Measurements from ENCODE around the gene KRT73.

The KRT73 gene

DNA sequence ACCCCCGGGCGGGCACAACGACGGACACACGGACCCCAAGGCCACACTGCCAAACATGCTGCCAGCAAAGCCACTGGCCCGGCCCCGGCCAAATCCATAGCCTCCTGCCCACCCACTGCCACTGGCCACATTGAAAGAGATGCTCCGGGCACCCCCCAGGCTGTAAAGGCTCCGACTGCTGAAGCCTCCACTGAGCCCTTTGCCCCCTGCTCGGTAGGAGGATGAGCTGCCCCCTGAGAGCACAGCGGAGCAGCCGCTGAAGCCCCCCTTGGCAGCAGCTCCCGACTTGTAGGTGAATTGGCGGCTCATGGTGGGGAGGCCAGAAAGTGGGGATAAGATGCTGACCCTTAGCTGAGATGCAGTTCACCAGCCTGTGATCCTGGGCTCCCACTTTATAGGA is at the start of gene KRT73:
TSS of gene KRT73 (minus strand) at position 344 of the 400 bp plus-strand sequence. CDS start at position 309, 35 bp downstream.
- no peak for DNase-seq (ENCODE audit: low spot score)

DNA sequence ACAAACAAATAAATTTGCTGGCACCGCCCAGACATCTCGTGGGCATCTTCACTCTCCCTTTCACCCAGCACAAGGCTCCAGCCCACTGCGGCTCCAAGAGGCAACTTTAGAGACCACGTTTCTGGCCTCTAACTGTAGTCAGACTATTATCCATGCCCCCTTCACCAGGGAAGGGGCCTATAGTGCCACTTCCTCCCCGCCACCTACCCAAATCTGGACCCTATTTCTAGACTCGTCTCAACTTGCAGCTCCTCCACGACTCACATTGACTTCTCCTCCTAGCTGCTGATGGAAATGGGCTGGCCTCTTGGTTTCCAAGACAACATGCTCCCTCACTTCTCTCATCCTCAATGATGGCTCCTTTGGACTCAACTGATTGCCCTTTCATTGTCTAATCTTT is 49.6 kb upstream of the KRT73 start:
- no peak for DNase-seq (ENCODE audit: low spot score)

DNA sequence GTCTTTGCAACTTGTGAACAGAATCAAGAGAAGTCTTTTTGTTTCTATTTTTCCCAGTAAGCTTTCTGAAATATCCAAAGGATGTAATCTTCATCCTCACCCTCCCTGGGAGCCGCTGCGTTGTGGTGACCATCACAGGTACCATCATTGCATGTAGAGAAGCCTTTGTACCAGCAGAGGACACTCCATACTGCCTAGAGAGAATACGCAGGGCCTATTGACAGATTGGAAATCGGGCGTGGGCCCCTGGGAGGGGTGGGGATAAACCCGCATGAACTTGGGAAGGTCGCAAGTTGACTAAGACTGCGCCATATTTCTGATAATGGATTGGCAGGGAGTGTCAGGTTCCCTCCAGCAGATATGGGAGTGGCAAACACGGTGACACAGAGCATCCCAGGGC is 49.1 kb upstream of the KRT73 start:
- DNase-seq (ENCODE audit: low spot score): no peak

DNA sequence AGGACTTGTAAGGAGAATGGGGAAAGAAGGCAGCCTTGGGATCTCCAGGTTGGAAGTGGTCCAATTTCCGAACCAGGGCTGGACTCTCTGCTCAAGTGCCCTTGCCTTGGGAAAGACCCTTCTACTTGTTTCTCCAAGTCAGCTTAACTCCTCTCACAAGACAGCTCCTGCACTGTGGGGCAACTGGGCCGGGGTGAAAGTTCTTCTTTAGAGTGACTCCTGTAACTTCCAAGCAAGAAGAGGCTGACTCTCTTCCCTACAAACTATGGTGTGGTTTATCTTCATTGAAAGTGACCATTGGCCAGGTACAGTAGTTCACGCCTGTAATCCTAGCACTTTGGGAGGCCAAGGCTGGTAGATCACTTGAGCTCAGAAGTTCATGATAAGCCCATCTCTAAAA is 48.1 kb upstream of the KRT73 start:
- DNase-seq (ENCODE audit: low spot score): no peak

DNA sequence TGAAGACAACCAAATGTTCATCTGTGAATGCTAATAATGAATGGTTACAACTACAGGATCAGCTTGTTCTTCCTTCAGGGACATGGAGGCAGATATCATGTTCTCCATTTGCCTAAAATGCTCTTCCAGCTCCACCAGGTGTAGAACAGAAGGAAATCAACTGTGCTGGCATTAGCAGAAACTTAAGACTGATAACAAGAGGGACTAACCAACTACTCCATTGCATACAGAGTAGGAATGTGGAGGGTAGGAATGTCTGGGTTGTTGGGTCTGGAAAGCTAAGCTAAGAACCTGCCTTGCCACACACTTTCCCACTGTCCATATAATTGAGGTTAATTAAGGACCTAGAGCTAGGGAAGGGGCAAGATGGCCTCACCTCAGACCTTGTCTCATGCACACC is 45.1 kb upstream of the KRT73 start:
- no peak for DNase-seq (ENCODE audit: low spot score)

DNA sequence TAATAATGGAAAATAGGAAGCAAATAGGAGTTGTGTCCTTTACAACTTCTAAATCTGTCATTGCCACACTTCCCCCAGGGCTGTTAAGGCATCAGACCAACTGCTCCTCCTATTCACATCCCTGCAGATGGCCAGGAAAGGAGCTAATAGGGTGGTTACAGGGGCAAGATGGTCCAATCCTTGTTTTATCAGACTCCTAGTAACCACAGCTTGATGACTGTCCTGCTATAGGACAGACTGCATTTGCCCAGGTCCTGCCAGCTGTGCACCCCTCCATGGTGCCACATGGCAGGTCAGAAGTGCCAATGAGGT is 44.5 kb upstream of the KRT73 start:
- no peak for DNase-seq (ENCODE audit: low spot score)

DNA sequence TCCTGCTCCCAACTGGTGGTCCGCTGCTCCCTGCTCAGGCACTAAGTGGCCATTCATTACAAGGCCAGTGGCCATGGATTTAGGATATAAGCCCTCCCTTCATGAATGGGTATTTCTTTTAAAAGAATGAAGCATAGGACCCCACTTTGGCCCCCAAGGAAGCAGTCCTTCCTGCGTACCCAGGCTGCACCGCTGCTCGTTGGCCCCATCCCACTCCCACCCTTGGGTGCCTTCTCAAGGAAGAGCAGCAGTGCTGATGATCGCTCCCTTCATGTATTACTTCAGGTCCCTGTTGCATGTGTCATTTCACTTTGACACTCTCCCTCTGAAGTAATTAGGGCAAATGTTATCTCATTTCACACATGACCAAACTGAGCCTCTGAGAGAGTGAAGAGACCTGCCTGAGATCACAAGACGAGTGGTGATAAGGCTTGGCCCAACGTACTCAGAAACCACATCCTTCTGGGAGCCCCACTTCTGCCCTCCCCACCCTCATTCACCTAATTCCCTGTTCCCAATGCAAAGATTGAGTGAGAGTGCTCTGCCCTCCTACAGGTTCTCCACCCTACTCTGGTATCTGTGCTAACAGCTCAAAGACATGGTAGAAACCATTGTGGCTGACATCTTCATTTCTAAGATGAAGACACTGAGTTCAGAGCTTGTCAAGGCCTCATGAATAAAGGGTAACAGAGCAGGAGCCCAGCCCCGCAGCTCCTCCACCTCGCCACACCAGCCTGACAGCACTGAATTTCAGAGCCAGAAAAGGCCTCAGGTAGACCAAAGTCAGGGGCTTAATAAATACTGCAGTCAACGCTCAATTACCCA is 43.9 kb upstream of the KRT73 start:
- DNase-seq (ENCODE audit: low spot score): no peak

DNA sequence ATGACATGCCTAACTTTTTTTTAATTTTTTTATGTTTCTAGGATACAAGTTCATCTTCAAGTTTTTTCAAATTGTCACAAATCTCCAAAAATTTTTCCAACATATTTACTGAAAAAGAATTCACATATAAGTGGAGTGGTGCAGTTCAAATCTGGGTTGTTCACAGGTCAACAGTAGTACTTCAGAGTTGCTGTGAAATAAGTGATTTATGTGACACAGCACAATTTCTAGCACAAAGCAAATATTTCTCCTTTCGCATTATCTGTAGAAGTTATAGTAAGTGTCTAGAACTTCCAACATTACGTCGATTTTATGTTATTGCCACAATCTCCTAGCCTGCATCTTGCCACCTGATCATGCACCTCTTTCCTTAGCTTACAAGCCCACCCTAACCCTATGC is 43.3 kb upstream of the KRT73 start:
- DNase-seq (ENCODE audit: low spot score): no peak

DNA sequence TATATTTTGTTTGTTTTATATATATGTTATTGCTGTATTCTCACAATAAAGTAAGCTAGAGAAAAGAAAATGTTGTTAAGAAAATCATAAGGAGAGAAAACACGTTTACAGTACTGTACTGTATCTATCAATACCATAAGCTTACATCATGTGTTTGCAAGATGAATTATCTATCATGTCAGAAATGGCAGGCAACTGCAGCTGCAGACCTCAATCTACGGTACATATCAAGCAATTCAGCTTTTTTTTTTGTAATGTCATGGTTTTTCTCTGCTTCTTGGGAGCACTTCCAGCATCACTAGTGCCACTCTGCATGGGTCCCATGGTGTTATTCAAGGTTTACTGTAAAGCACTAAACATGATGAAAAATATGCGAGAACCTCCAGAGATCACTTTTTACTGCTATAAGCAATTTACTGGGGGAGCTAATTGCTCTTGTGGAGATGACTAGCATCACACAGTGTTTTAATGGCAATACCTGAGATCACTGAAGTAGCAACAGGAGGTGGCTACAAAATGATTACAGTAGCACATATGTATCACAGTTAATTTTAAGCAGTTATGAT is 42.7 kb upstream of the KRT73 start:
- DNase-seq (ENCODE audit: low spot score): no peak

DNA sequence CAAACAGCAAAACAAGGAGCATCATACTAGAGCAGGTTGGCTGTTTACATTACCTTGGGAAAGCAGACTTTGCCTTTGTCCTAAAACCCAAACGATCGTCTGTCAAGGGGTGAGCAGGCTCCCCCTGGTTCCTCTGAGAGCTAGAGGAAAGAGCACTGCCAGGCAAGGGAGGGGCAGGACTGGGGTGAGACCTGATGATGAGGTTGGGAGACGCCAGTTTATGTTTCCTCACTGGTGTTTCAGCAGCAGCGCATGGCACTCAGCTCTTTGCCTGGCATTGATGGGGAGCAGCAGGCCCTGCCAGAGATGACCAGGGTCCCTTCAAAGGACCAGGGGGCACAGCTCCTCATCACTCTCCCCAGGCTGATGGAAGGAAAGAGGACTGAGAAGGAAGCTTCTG is 41.6 kb upstream of the KRT73 start:
- no peak for DNase-seq (ENCODE audit: low spot score)

DNA sequence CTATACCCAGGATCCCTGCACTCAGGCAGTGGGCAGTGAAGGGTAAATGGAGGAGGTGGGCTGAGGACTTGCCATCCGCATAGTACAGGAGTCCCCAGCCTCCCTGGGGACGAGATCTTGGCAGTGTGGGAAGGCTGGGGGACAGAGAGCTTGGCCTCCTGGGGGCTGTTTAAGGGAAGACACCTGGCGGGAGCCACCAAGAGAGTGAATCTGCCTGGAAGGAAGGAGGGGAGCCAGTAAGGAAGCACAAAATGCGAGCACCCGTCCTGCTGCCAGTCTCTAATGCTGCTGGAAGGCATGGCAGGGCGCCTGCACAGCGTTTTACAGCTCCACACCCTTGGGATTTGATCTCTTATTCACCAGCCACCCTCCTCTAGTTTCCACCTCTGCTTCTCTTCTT is 41.0 kb upstream of the KRT73 start:
- DNase-seq (ENCODE audit: low spot score): no peak

DNA sequence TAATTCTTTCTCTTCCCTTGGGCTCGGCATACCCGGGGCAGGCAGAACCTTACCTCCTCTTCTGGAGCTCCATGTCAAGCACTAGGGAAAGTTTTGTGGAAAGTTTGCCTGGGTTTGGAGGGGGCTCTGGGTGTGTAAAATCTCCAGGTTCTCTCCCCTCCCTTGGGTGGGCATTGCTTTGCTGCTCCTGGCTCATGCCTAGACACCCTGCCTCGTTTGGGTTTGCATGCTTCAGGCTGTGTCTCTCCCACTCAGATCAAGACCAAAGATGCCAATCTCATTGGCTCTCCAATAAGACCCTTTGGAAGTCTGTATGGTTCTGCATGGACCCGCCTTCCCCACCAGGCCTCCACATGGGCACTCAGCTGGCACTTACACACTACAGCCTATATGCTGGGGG is 39.8 kb upstream of the KRT73 start:
- no peak for DNase-seq (ENCODE audit: low spot score)

DNA sequence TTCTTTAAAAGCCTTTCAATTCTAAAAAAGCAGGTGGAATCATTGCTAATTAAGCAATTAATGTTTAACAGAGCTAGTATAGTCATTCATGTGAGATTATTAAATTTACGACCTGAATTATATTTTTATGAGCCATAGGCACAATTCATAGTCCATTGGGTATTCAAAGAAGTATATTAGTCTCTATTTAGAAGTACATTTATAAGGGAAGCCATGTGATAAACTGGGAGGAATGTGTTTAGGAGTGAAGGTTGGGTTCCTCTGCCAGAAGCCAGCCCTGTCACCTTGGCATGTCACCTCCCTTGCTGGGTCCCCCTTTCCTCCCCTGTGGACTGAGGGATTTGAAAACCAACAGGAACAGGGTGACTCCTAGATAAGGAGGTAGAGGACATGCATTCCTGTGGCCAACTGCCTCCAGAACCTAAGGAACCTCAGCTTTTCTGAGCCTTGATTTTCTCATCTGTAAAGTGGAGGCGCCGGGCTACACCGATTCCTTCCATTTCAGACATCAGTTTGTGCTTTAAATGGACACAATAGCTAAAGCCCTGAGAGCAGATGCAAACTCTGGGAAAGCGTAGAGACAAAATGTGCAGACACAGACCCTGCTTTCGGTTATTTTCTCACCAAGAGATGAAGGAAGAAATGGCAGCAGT is 39.0 kb upstream of the KRT73 start:
- no peak for DNase-seq (ENCODE audit: low spot score)

DNA sequence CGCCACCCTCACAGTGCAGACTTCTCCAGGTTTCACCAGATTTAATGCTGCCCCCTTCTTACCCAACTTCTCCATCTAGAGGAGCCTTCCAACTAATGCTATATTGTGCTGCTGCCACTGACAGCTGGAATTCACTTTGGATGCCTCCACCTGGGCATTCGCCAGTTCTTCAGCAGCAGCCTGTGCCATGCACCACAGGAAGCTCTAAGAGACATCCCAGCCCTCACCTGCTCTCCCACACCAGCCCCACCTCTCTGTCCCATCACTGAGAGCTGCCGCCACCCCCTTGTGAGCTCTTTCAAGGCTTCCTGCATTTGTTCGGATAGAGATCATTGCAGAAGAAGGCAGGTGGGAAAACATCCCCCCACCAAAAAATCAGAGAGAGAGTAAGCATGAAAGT is 38.3 kb upstream of the KRT73 start:
- no peak for DNase-seq (ENCODE audit: low spot score)

DNA sequence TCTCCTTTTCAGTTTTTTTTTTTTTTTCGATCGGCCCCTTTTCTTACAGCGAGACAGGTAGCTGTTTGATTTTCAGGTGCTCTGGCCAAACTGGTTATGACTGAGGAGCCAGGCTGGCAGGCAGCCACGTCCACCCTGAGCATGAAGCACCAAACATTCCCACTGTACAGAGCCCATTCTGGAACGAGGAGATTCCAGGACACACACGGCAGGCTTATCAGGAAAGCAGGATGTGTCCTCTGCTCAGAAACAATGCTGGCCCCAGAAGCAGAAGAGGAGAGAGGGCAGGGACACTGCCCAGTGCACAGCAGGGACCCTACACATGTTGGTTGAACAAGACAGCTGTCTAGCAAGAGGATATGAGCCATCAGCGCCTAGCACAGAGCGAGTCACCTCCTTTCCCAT is 37.4 kb upstream of the KRT73 start:
- DNase-seq (ENCODE audit: low spot score): peak; percentile 28

DNA sequence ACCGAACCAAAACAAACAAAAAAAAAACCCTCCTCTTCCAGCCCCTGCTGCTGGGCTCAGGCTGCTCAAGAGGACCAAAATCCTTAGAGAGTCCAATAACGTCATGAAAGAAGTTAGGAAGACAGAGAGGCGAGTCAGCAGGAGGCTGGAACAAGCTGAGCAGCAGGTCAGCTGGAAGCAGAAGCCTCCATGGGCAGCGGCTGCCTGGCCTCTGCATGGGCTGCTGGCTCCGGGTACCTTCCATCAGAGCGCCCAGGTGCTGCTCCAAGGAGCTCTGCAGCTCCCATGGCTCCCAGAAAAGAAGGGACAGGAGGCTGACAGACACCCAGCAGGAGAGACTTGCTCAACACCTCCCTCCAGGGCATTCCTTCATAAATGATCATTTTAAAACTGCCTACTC is 36.9 kb upstream of the KRT73 start:
- no peak for DNase-seq (ENCODE audit: low spot score)

DNA sequence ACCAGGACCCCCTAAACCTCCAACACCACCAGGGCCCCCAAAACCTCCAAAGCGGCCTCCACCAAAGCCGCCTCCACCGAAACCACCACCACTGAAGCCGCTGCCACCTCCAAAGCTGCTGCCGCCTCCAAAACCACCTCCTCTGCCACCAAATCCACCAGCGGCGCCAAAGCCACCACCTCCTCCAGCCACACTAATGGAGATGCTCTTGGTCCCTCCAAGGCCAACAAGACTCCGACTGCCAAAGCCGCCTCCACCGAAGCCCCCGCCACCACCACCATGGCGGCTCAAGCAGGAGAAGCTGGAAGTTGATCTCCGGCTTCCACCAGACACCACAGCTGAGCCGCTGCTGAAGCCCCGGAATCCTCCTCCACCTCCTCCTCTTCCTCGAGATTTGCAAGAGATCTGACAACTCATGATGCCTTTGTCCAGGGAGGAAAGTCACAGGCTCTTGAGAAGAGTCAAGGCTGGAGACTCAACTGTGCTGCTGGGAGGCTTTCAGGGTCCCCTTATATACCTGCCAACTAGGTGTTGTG is 33.4 kb upstream of the KRT73 start, which contains the start of gene KRT2:
TSS of gene KRT2 (minus strand) at position 486 of the 536 bp plus-strand sequence. CDS start at position 417, 69 bp downstream.
- no peak for DNase-seq (ENCODE audit: low spot score)

DNA sequence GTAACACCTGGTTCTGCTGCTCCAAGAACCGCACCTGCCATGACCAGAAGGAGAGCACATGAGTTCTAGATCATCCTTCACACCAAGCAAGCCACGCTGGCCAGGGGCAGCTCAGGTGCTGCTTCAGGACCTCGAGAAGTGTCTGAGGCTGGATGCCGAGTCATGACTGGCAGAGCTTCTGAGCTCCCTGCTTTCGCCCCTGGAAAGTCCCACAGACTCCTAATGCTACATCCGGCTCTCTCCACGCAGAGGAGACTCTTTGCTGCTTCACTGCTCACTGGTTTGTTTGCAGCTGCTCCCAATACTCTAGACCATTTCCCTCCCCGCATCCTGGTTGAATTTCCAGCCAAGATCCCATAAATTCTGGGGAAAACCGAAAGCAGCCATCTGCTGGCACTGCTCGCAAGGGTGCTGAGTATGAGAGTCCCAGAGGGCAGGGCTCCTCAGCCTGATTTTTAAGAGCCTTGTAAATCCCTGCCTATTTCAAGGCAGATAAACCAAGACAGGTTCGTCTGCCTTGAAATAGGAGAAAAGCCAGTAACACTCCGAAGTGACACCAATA is 32.2 kb upstream of the KRT73 start:
- DNase-seq (ENCODE audit: low spot score): no peak

DNA sequence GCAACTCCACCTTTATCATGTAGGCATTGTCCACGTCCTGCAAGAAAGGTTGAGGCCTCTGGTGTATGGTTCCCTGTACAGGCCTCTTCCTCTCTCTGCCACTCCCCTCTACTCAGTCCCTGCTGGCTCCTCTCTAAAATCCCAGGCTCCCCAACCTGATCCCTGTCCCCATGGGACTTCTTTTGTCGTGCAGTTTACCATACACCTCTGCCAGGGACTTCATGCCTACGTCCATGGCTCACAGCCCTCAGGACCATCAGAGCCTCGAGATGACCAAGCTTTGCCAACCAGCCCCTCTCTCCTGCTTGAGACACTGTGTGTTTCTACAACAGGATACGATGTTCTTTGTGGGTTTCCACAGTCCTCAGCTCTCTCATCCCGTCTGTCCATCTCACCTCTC is 30.7 kb upstream of the KRT73 start:
- DNase-seq (ENCODE audit: low spot score): no peak

DNA sequence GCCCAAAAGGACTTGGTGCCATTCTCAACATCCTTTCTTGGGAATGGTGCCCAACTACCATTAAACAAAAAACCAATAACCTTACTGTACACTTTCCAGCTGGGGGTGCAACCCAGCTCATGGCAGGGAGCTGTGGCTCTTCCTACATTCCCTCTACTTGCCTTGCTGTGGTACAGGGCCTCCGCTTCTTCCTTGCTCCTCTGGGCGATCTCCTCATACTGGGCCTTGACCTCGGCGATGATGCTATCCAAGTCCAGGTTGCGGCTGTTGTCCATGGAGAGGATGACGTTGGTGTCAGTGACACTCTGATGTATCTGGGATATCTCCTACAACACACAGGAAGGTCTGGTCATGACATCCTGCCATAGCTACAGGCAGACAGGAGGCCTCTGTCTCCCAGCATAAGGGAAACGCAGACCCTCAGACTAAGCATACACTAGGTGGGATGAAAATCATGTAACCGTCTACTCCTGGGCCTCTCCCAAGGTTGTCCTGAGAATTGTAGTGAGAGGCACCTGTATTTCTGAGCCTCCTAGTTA is 29.7 kb upstream of the KRT73 start:
- DNase-seq (ENCODE audit: low spot score): no peak

DNA sequence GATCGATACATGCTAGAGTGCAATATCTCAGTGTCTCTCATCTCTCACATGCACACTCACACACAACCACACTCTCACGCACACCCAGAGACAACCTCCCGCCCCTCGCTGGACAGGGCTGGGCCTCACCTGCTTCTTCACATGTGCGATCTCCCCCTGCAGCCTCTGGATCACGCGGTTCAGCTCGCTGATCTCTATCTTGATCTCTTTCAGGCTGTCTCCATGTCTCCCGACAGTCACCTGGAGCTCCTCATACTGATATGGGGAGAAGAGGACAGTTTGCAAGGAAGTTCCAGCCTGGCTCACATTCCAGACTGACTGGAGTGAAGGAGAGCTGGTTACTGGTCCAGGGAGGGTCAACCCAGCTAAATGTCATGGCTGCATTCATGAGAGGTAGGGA is 29.2 kb upstream of the KRT73 start:
- DNase-seq (ENCODE audit: low spot score): no peak

DNA sequence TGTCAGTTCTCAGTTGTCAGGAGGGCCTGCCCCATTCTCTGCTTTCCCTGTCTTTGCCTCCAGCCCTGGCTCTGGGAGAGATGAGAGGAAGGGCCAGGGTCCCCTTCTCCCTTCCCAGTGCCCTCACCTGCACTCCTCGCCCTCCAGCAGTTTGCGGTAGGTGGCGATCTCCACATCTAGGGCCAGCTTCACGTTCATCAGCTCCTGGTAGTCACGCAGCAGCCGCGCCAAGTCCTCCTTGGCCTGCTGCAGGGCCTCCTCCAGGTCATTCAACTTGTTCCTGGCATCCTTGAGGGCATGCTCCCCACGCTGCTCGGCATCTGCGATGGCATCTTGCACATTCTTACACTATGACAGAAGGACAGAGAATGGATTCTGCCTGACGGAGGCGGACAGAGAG is 28.3 kb upstream of the KRT73 start:
- DNase-seq (ENCODE audit: low spot score): no peak

DNA sequence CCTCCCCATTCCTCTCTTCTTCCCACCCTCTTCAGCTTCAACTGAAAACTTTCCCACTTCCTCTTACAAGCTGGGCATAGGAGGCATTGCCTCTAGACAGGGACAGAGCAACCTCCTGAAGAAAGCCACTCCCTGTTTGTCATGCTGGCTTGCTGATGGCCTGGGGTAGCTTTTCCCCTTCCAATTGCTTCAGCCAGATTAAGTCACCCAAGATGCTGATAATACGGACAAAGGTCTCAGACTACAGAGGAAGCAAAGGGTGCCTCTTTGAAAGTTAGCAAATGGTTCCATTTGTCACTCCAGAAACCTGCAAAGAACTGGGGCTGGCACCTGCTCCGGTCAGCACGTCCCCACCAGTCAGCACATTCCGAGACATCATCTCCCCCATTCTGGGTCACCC is 27.6 kb upstream of the KRT73 start:
- DNase-seq (ENCODE audit: low spot score): no peak

Data from RKO (cell line).